NCI-H146 treated with DMSO at 0.1 percent for 48 hours (cell line): ENCODE data around the gene DAAM2.

ENCODE experiments used
- DNase-seq: peaks from one replicate; lab custom pipeline; 2025; ENCODE audit not compliant: unreplicated experiment; lab: John Stamatoyannopoulos, UW

Gene DAAM2

DNA sequence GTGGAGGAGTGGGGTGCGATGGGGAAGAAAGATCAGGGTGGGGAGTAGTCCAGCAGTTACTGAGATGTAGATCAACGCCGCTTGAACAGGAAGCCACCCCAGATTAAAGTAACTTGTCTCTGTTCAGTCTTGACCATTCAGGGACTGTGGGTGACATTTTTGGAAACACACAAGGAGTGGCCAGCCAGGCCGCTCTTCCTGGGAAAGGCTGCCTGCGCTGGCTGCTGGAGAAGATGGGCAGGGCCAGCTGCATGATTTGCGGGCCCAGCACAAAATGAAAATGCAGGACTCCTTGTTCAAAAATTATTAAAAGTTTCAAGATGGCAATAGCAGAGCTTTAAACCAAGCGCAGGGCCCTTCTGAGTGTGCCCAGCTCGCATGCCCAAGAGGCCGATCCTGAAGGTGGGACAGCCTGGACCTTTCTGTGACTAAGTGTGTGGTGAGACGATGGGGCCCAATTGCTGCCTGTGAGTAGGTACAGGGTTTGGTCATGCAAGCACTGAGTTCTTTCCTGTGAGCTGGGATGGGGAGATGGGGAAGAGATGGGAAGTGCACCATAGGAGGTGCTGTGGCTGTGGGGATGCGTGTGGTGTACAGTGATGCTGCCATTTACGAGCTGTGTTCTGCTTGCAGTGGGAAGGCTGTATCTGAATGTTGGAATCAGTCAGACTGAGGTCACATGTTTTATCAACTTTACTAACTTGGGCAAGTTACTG is 51.3 kb downstream of the DAAM2 start:
- DNase-seq: no peak

DNA sequence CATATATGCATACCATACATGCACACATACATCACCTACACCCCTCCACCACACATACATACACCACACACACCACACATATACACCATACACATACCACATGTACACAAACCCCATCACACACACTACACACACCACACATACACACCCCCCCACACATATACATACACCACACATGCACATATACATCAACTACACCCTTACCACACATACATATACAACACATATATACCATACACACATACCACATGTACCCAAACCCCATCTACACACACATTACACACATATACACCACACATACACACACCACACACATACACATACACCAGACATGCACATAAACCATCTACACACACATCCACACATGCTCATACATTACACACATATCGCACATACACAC is 52.7 kb downstream of the DAAM2 start:
- no peak for DNase-seq

DNA sequence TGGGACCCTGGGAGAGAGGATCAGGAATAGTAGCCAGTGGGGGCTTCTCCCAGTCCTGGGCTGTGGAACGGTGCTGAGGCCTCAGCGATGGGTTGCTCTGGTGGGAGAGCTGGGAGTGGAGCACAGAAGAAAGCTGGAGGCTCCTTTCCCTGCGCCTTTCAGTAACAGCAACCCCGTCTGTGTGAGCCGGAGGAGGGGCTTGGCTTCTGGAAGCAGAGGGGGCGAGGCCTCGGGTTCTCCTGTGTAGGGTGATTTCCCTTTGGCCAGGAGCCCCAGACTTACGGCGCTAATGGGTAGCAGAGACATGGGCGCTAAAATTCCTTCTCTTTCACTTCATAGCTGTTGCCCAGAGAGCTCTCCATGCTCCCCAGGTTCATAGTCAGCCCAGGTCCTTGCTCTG is 55.0 kb downstream of the DAAM2 start:
- DNase-seq: no peak

DNA sequence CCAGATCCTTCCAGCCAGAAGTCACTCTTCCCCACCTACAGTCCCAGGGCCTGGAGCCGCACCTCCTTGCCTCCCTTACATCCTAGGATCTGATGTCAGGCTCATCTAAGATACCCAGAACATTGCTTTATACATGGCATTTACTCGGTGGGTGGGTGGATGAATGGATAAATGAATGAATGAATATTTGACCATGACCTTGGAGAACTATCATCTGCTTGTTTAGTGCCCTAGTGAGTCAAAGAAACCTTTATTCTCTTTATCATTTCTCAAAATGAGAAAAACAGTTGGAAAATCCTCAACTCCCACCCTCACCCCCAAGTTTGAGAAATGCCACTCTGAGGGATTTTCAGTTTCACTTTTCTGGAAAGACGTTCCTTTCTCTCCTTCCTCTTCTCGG is 56.0 kb downstream of the DAAM2 start:
- DNase-seq: no peak

DNA sequence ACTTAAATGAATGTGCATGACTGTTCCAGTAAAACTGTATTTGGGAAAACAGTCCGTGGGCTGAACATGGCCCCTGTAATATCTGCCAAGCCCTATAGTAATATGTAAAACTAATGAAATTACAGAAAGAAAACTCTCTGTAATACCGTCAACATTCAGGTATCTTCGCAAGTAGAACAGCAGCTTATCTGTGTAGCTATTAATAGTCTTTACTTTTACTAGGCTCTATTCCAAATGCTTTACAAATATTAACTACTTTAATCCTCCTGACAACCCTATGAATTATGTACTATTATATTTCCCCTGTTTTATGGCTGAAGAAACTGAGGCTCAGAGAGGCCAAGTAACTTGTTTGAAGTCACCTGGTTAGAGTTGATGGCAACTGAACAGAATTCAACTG is 57.1 kb downstream of the DAAM2 start:
- no peak for DNase-seq

DNA sequence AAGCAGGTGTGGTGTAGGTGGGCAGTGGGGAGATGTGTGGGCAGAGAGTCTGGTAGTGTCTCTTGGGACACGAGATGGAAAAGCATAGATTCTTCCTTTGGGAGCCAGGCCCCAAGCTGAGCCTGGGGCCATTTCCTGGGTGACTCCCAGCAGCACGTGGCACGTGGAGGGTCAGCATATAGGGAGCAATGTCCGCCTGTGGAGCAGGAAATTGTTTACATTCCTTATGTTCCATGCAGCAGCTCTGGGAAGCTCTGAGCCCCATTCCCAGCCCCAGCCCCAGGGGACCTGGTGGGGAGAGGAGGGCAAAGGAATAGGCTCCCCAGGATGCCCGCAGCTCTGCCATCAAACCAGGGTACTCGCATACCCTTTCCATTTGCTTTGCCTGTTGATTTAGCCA is 57.6 kb downstream of the DAAM2 start:
- no peak for DNase-seq

DNA sequence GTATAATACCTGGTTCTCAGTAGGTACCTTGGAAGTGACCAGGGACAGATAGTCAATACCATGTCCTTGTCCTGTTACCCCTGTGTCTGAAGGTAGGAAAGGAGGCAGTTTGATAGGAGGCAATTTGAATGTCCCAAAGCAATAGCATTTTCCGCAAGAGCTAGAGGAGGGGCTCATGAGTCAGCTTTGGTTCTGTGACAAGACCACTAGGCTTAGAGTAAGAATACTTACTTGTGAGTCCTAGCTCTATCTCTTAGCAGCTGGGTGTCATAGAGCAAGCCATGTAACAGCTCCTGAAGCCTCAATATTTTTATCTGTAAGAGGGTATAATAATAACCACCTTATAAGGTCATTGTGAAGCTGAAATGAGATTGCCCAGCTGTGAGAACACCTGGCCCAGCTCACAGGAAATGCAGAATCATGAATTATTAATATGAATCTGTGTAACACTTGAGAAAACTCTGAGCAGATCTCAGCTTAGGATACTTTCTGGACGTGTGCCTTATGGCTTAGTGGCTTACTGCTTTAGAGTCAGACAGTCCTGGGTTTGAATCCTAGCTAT is 58.6 kb downstream of the DAAM2 start:
- no peak for DNase-seq

DNA sequence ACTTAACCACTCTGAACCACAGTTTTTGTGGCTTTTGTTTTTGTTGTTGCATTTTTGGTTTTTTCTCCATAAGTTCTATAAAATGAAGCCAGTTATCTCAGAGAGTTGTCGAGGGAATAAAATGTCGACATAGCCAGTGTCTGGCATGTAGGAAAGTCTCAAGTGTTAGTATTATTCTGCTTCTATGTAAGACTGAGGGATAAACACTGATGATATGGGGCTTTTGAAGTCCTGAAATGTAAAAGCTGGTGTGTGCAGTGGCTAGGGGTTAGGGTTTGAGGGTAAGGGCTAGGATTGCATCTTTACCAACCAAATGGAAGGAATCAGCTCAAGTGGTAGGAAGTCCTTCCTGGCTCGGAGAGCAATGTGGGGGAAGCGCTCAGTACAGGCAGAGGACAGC is 59.2 kb downstream of the DAAM2 start:
- DNase-seq: no peak

DNA sequence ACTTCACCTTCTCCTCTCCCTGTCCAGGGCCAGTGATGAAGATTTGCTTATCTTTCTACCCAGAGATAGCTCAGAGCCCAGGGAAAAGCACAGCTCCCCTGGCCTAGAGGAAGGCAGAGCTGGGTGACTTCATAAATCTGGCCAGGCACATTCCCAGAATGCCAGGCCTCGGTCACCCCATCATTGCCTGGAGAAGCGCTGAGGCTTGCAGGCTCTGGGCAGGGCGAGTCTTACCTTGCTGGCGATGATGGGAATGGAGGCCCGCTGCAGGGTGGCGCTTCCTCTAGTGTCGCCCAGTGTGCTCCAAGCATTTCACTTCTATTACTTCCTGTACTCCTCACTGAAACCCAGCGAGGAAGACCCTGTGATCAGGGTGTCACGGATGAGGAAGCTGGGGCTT is 60.1 kb downstream of the DAAM2 start:
- no peak for DNase-seq

DNA sequence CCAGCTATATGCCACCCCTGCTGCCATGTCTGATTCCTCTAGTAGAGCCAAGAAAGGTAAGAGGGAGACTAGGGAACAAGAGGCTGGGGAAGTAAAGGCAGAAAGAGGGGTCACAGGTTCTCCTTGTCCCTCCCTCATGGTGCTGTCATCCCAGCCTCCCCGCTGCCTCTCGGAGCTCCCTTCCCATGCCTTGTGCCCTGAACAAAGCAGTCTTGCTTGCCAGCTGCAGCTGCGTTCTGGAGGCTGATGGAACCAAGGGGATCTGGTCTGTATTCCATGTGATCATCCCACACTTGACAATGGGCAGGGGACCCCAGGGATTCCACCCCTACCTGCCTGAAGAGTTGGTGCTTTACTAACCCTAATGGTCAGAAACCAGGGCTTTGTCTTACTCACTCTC is 61.4 kb downstream of the DAAM2 start:
- no peak for DNase-seq

DNA sequence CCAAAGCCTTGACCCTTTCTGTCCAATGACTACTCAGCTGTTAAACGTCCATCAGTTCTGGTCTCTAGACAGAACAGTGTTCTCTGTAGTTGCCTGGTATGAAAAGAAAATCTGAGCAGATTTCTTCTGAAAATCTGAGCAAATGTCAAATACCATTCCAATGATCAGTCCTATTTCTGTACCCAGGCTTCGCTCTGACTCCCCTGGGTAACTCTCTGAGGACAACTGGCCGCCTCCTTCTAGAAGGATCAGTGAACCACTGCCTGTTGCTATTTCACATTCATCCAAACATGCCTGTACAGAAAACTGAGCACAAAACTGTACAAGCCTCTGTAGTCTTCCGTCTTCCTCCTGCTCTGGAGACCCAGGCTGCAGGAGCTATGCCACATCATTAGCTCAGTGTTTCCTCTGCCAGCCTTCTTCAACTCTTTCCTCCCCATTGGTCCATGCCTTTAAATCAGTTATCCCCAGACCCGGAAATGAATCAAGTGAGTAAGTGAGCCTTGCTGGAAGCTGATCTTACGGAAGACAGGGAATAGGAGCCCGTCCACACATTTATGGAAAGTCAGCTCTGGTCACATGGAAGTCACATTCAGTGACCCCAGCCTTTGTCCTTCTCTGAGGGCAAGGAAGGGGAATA is 63.3 kb downstream of the DAAM2 start:
- no peak for DNase-seq

DNA sequence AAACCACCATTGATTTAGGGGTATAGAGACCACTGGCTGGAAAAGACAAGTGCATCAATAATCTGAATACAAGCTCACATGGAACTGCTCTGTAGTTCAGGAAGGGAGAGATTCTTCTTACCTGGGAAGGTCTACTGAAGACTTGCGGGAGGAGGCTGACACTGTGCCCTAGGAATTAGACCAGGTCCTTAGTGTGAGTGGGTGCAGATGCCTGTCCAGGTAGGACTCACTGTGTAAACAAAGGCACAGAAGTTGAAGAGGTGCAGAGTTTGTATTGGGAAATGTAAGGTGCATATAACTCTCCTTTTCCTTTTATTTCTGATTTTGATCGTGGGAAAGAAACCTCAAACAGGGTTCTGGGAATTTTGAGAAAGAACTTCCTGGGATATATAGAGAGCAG is 66.8 kb downstream of the DAAM2 start:
- DNase-seq: no peak

DNA sequence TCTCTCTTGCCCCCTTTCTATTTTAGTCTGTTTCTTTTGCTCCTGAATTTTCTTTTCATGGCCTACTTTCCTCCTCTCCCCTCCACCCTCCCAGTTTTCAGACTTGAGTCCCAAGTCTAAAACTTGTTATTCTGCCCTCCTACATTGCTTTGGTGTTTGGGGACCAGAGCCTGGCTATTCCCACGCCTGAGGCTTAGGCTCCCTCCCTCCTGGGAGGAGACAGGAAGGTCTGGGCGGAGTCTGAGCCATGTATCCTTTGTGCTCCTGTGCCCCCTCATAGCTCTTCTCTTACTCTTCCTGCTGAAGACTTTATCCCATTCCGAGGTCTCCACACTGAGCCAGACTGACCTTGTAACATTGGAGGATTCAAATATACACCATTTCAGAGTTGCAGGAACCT is 69.5 kb downstream of the DAAM2 start:
- DNase-seq: no peak

DNA sequence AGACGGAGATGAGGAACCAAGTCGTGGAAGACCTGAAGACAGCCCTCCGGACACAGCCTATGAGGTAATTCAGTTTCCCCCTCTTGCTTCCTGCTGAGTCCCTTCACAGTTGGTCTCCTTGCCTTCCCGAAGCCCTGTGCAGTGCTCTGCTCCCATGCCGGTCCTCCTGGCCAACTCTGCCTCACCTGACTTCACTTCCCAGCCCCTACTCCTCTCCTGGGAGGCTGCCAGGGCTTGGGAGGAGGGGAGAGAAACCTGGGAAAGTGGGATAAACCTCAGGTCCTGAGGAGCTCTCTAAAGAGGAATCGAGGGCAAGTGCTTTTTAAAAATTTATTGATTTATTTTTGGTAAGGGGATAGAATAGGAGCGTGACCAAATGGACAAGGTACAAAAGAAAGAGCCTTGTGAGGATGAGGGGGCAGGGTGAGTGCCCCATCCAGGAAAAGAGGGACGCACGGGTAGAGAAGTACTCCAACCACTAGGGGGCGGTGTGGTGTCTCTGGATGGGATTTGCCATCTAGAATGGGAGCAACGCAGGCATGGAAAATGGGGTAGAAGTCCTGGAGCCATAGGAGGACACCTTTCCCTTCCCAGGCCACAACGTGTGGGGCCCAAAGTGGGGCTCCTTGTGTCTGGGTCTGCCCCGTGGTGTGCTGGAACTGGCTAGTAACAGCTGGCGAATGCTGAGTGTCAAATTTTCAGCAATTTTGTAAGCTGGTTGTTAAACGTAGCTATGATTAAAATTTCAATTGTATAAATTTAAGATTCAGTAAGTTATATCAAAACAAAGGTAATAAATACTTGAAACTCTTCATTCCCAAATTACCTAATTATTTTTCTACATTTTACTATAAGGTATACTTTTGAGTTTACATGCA is 73.1 kb downstream of the DAAM2 start:
- DNase-seq: peak; percentile 36

DNA sequence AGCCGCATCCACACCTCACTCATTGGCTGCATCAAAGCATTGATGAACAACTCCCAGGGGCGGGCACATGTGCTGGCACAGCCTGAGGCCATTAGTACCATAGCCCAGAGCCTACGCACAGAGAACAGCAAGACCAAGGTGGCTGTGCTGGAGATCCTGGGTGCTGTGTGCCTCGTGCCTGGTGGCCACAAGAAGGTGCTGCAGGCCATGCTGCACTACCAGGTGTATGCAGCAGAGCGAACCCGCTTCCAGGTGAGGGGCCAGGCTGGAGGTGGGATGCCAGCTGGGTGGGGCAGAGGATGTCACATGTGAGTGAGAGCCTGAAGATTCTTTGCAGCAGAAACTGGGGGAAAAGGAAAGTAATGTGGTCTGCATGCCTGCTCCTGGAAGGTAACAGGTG is 75.4 kb downstream of the DAAM2 start:
- DNase-seq: no peak

DNA sequence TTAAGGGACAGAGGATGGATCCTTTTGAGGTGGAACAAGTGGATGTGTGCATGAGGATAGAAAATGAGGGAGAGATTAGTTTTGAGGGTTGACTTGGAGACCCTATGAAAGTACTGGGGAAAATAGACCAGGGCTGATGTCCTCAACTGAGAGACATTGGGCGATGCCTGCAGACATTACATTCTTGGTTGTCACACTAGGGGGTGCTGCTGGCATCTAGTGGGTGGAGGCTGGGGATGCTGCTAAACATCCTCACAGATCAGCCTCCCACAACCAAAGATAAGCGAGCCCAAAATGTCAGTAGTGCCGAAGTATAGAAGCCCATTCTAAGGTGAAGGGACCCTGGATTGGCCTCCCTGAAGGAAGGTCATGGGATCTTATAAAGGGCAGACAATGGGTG is 78.8 kb downstream of the DAAM2 start:
- DNase-seq: no peak

DNA sequence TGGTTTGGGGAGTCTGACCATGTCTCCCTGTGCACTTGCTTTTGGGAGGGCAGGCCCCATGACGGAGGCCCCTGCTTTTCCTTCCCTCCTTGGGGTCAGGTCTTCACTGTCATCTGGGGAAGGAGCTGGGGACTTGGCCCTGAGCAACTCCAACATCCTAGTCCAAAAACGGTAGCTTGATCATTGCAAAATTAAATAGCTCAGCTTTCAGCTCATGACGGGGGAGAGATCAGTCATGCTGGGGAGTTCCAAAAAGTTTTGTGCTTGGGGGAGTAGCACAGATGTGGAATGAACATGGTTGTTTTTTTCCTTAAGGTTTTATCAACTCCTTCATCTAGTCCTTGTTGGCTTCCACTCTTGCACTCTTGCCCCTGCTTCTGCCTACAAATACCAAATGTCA is 81.3 kb downstream of the DAAM2 start:
- DNase-seq: no peak

DNA sequence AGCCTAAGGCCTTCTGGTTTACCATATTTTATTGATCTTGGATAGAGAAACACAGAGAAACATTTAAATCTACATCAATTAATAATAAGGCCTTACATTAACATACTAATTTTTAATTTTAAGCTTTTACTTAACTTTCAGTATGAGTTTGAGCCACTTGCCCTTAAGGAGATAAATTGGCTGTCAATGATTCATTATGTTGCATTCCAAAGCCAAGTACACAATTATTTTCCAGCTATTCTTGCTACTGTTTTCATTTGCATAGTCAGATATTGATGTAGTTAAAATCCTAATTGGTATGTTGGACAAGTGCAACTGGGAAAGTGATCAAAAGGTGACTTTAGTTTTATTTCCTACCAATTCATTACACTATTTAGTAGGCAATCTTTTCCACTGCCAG is 83.9 kb downstream of the DAAM2 start:
- no peak for DNase-seq

DNA sequence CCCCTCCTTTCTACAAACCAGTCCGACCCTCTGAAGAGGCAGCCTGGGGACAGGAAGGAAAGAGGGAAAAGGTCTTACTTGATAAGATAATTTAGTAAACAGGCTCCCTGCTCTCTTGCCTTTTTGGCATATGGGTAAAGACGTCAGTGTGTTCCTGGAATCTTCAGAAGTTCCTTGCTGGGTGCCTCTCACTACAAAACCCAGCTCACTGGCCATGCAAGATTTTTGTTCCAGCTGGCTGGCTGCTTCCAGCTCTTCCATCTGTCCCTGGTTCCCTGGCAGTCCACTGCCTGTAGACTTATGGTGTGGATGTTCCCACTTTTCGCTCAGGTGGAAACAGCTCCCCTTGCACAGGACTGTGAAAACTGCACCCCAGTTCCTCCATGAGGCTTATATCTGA is 84.7 kb downstream of the DAAM2 start:
- no peak for DNase-seq

DNA sequence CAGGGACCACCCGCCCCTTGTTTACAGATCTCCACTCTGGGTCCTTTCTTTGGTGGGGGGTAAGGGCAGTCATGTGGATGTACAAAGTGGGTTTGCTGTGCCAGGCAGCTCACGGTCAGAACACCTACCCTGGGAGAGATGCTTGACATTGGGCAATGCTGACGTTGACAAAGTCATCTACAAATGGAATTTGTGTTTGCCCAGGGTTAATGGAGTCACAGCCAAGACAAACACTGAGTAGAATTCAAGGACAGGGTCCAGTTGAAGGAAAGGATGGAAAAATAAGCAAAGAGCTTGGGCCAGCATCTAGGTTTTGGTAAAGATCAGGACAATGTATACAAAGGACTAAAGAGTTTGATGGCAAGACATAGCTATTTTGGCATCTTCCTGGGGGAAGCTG is 87.4 kb downstream of the DAAM2 start:
- no peak for DNase-seq

DNA sequence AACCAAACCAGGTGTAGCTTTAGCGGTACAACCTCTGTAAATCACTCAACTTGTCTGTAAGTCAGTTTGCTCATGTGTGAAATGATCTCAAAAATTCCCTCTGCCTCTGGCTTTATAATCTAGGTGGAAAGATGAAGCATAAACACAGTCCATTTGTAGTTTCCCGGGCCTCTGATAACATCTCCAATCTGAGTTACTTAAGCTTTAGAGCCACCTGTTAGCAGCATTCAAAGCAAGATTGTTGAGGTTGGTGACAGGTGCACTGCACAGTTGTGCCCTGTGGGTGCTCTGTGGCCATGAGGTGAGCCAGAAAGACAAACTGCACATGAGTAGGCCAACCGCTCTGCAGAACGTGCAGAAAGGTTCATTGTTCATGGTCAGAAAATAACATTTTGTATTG is 88.4 kb downstream of the DAAM2 start:
- peak; percentile 20 for DNase-seq
